Kidney (tissue), 14 donors: ENCODE measurements around the gene THRB. TPM values are rescaled to one million over a fixed set of nuclear protein-coding genes. Genes with fewer than 3 reads are reported as not detected.

Source experiments
- DNase-seq, 5 donors: peaks; one replicate each; pipeline ENCODE4 v3.0.0-alpha.2; 2013 to 2020
- FAIRE-seq: peaks from 2 replicates; lab custom pipeline; 2012; peaks lifted over from hg19 to GRCh38; lab: Jason Lieb, UNC
- H3K27ac ChIP-seq, 2 donors: one replicate each; pipeline ENCODE4 v1.7.0; 2013; ENCODE audit warnings: low read depth in 2 of 2, low read length in 2 of 2, inconsistent platforms in 1 of 2
- H3K27me3 ChIP-seq: one replicate; pipeline ENCODE4 v1.7.1; 2013; ENCODE audit warnings: low read length, inconsistent platforms; ENCODE audit not compliant: control insufficient read depth, insufficient read depth
- H3K36me3 ChIP-seq, 3 donors: one replicate each; pipeline versions ENCODE4 v1.7.0 to v1.7.1; 2013; ENCODE audit warnings: low read length in 3 of 3, control low read depth in 1 of 3, inconsistent platforms in 1 of 3; ENCODE audit not compliant: insufficient read depth in 3 of 3, control insufficient read depth in 2 of 3
- H3K4me1 ChIP-seq, 3 donors: one replicate each; pipeline versions ENCODE4 v1.7.0 to v1.7.1; 2013; ENCODE audit warnings: low read length in 3 of 3, inconsistent platforms in 1 of 3, low read depth in 1 of 3; ENCODE audit not compliant: control insufficient read depth in 2 of 3, insufficient read depth in 2 of 3
- H3K4me3 ChIP-seq, 3 donors: one replicate each; pipeline versions ENCODE4 v1.7.0 to v1.8.1; 2013; ENCODE audit warnings: low read length in 3 of 3, control low read depth in 1 of 3, inconsistent platforms in 1 of 3
- H3K9ac ChIP-seq, 3 donors: one replicate each; pipeline versions ENCODE4 v1.7.0 to v1.7.1; 2013; ENCODE audit warnings: low read length in 3 of 3, control low read depth in 1 of 3, inconsistent platforms in 1 of 3
- H3K9me3 ChIP-seq, 3 donors: one replicate each; pipeline versions ENCODE4 v1.7.0 to v1.7.1; 2013; ENCODE audit warnings: low read length in 3 of 3, control low read depth in 1 of 3, inconsistent platforms in 1 of 3; ENCODE audit not compliant: control insufficient read depth in 2 of 3, insufficient read depth in 1 of 3
- CTCF ChIP-seq: IDR thresholded peaks from 3 replicates; pipeline ENCODE4 v1.5.1; 2012; ENCODE audit warnings: mild to moderate bottlenecking, moderate library complexity, borderline replicate concordance; ENCODE audit not compliant: insufficient read depth; ENCODE audit errors: extremely low read depth
- intact Hi-C: fragments of 100-400 bp; cut with DNase I; formaldehyde crosslinking; loops from one replicate; pipeline ENCODE4 v1.11.1; 2022
- polyA plus RNA-seq: library from polyadenylated mRNA; stranded (reverse); fragments of 350-450 nt; fragmentation: Illumina TruSeq; extraction: RNeasy Lipid Tissue Mini Kit (QIAGEN cat#74804); gene quantifications from one replicate; pipeline ENCODE4 v1.2.3, GENCODE V29; 2014; ENCODE audit warnings: low read depth, low replicate concordance; ENCODE audit not compliant: insufficient read depth
- total RNA-seq: library from RNA; stranded (reverse); fragmentation: NEBNext Ultra II Directional; extraction: Animal tissue kit (Norgen Biotek cat#: 25700); gene quantifications from one replicate; pipeline ENCODE4 v1.2.1, GENCODE V29; 2021
- donor health status: control.
- donor health status: control.
- donor health status: control.
- donor health status: control.
- donor health status: control.
- donor health status: DM: yes; HTN: yes; CAD: no.
- donor health status: Normal renal cell carcinoma (clear cell type).

Gene THRB
- total and polyA plus RNA-seq, 2 donors from 2014 or later, result 4.5 to 17.2 TPM

GRCh38 chr3:24401811-24402185 is 92.9 kb downstream of the THRB start:
- no peak for DNase-seq
- FAIRE-seq, result no peak

GRCh38 chr3:24401090-24401810 is 93.4 kb downstream of the THRB start:
- intact Hi-C loops, result no loop called here
- no peaks in the 10 kb centered on the region for H3K36me3 ChIP-seq
- peak in 2 of 5 donors; percentile 29 to 37 for DNase-seq
- FAIRE-seq, result no peak
- no peaks in the 10 kb centered on the region for H3K9me3 ChIP-seq
- H3K9ac ChIP-seq, result no peak overlapping the region
- no peaks in the 10 kb centered on the region for H3K27me3 ChIP-seq
- H3K27ac ChIP-seq, result peak overlapping the region in 1 of 2 donors; percentile 2
- peaks cover 0 to 11% (median 0%) of the 10 kb centered on the region in 3 donors for H3K4me1 ChIP-seq
- no peak for TF ChIP-seq CTCF
- H3K4me3 ChIP-seq, result no peak overlapping the region

More at GRCh38 chr3:24401811-24402185, 92.9 kb downstream of the THRB start:
- intact Hi-C loops, result no loop called here
- H3K9ac ChIP-seq, result no peak overlapping the region
- H3K4me3 ChIP-seq, result no peak overlapping the region
- H3K4me1 ChIP-seq, result peaks cover 0 to 11% (median 0%) of the 10 kb centered on the region in 3 donors
- peak overlapping the region in 1 of 2 donors; percentile 2 for H3K27ac ChIP-seq
- no peaks in the 10 kb centered on the region for H3K27me3 ChIP-seq
- no peaks in the 10 kb centered on the region for H3K36me3 ChIP-seq
- no peak for TF ChIP-seq CTCF
- H3K9me3 ChIP-seq, result no peaks in the 10 kb centered on the region

- intact Hi-C loops, result no loop called here
- TF ChIP-seq CTCF, result no peak
- Histone ChIP-seq H3K27ac (no peak overlapping the region), H3K9ac (no peak overlapping the region), H3K36me3 (no peaks in the 10 kb centered on the region), H3K27me3 (no peaks in the 10 kb centered on the region), H3K9me3 (no peaks in the 10 kb centered on the region), H3K4me3 (no peak overlapping the region), H3K4me1 (peaks cover 0 to 11% (median 0%) of the 10 kb centered on the region in 3 donors)
- no peak for DNase-seq
- no peak for FAIRE-seq
Measured at GRCh38 chr3:24400450-24400849, 94.2 kb downstream of the THRB start.
